GM19099 (cell line): ENCODE data around the gene PXDN.

ENCODE experiments used
- POLR2A ChIP-seq: IDR thresholded peaks from 3 replicates; pipeline ENCODE4 v1.6.1; 2011; ENCODE audit warnings: low read depth; ENCODE audit not compliant: insufficient read length; ENCODE audit errors: extremely low read depth

Gene PXDN

DNA sequence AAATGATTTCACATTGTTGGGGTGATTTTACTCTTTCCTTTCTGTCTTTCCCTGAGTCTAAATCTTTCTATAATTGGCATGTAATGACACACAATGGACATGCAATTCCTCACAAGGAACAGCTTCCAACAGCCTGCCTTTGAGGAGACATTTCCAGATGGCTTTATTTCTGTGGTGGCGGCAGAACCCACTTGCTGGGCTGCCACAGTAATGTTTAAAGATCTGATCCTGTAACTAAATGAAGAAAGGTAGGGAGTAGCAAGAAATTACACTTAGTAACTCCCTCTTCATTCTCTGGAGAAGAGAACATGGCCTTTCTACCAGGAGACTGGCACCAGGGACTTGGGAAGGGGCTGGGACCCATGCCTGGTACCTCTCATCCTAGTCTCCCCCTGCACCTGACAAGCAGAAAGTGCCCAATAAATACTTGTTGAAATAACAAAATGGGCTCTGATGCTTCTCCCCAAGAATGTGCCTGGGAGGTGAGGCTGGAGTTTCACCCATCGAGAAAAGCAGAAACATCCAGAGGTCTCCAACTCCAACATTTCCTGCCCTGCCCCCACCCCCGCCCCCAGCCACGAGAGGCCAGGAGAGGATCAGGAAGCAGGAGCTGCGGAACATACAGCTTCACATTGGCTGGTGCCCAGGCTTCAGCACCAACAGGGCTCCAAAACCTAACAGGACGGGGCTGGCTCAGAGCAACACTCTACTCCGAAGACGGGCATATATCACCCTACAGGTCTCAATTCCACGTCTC is 92.1 kb downstream of the PXDN start:
- TF ChIP-seq POLR2A = no peak

DNA sequence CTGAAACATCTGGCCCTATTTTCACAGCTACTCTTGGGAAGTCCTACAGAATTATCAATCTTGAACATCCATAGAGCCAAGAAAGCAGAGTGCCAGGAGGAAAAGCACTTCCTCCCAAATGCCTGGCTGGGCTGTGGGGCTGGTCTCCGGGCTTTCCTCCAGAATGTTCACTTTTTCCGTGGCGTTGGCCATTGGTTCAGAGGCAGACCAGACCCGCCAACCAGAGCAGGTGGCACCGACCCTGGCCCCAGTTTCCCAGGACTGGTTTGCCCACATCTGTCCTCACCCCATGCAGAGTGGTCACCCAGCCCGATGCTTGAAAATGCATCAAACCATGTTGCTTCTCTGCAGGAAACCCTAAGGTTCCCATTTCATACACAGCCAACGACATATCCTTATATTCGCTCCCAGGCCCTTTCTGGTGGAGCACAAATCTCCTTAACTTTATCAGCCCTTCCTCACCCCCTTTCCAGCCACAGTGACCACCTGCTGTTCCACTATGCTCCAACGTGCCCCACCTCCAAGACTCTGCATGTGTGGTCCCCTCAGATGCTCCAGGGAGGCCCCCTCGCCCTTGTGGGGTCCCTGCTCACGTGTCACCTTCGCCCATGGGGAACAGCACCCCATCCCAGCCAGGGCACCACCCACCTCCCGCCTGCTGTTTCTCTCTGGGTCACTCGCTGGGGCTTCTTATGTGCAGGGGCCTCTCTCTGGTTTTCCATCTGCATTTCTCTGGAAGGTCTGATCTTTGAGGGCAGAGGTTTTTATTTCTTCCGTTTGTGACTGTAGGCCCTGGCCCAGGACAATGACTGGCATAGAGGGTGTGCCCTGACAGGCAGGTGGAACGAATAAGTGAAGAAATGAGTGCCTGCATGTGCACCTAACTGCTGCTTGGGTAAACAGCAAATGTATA is 92.9 kb downstream of the PXDN start:
- TF ChIP-seq POLR2A = no peak

DNA sequence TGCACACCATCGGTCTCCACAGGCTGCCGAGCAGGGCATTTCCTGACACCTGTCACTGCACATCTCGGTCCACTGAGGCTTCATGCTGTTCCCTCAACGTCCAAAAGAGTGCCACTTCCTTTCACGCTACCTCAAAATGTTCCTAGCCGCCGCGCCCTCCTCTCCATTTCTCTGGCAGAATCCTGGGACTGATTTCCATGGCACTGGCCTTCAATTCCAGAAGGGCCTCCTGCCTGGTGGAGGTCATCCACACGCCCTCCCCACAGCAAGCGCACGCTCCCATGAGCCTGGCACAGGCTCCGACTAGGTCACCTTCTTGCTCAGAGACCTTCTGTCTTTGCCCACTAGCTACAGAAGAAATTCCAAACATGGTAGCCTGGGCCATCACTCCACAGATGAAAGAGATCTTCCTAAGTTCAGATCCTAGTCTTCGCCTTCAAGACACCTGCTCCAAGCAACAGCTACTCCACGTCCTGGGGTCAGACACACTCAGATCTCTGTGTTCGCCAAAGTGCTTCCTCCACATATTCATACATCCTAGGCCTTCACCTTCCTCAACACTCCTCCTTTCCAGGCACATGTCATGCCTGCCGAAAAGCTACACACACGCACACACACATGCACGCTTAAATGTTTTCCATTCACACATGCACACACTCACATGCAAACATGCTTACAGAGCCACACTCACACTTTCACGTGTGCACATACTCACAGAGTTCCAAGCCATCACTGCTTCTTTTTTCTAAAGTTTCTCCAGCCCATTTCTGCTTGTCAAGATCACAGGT is 94.0 kb downstream of the PXDN start:
- no peak for TF ChIP-seq POLR2A

DNA sequence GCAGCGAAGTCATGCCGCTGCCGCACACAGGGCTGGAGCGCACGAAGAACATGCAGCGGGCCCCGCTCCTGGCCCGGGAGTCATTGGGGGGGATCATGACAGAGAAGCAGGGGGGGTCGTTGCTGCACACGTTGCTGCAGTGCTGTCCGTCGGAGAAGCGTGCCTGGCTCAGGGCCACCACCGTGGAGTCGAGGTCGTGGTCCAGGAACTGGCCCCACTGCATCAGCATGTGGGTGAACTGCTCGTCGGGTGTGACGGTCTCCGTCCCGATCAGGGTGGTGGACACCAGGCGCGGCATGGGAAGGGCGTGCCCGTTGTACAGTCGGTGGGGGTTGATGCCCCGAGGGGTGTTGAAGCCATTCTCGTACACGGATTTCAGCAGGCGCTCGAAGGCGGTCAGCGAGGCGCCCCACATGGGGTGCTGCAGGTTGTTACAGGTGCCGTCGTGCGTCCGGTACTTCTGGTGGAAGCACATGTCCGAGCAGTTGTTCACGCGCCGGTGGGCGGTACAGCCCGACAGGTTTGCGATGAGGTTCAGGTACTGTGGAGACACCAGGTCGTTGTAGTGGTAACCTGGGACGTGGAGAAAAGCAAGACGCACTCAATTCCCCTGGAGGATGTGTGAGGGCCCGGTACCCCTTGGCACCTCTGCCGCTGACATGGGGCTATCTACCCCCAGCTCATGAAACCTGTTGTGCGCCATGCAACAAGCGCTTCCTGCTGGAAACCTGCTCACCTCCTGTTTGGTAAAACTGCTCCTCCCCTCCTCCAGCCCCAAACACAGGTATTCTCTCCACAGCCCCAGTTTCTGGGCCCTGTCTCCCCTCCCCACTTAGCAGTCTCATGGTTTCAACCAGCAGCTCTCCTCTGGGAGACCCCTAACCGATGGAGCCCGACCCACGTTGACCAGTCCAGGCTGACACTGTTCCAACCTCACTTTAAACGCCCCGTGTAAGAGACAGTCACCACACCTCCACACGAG is 94.9 kb downstream of the PXDN start:
- TF ChIP-seq POLR2A = no peak

DNA sequence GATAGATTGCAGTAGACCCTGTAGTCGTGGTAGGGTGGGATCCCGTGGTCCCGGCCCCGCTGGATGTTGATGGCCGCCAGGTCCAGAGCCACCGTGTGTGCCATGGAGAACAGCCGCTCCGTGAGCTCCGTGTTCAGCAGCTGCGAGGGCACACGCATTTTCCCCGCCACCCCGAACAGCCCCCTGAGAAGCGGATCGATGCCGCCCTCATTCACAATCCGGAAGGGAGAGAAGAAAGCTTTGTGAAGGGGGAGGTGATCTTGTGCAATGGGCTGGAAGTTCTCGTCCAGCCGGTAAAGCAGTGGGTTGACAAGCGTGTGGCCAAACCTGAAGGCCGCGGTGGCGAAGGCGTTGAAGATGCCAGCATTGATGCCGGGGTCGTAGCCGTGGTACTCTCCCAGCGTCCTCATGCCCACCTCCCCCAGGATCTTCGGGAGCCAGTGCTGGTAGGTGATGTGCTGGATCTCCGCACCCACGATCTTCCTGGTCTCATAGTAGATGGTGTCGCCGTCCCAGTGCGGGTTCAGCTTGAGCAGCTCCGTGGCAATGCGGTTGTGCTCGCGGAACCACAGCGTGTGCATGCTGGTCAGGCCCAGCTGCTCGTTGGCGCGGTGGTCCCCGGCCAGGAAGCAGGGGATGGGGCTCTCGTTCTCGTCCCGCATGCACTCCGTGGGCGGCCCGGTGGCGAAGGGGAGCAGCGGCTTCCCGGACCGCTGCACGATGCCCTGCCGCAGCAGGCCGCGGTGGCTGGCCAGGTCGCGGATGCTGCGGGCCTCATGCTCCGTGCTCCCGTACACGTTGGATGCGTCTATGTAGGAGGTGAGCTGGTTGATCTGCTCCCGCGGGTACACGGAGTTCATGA is 95.8 kb downstream of the PXDN start:
- TF ChIP-seq POLR2A = no peak

DNA sequence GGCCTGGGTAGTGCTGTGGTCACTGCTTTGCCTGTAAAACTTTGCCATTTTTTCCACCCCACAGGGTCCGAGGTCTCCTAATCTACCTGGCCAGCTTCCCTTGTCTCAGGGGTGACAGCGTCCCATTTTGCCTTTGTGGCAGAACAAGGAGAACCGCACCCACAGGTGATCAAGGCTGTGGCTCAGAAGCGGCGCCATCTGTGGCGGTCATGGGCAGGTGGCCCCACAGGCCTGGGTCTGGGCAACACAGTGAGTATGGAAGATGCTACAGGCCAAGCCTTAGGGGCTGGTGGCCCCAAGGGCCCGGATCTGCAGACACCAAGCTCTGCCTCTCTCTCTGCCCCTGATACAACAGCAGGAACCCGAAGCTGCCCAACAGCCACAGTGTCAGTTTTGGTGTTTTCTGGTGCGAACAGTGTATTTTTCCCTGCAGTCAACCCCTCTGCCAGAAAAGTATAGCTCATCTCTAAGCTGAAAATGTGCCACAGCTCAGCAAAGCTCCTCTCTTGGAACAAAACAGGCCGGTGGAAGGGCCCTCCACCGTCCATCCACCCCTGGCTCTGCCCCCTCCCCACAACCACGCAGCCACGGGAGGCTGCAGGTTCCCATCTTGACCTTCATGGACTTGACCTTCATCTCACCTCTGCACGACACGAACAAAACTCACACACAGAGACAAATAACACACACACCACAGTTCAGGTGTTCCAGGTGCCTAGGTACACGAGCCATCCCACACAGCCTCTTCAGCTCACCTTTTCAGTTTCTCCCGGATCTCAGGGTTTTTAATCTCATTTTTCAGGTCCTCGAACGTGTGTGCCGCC is 96.7 kb downstream of the PXDN start:
- no peak for TF ChIP-seq POLR2A

DNA sequence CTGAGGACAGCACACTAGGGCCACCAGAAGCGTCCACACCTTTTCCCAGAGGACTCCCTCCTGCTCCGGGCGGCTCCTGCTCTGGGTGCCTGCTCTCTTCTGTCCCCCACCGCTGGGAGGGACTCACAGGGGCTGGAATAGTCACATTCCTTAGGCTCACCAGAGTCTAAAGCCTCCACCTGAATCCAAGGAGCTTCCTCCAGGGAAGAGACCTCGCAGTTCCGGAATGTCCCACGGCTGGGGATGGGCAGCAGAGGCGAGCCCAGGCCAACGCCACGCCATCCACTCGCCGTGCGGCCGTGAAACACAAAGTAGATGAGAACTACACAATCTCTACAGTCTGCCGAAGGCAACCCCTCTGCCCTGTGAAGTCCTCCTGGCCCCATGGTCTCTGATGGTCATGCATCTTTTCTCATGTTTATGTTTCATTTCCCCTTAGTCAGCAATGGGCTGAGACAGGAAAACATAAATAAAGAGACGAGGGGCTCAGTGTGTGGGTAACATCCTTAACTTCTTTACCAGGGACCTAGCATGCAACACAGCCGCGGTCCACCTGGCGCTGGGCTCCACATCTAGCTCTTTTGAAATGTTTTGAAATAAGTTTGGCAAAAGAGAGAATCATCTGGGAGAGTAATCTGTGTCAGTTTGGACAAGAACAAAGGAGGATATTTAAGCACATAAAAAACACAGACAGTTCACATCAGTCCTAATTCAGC is 98.4 kb downstream of the PXDN start:
- no peak for TF ChIP-seq POLR2A

DNA sequence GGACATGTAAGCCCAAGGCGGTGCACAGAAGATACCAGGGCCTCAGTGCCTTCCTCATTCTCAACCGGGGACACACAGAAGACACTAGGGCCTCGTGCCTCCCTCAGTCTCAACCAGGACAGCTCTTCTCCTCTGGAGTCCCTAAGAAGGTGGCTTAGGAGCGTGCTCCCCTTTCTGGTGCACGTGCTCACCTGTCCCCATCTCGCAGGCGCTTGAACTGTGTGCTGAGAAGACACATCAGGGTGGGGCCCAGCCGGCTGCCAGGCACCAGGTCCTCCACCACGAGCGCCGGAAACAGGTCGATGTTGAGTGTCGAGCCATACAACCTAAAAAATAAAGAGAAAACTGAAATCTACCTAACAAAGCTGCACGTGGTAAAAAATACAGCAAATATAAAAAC is 99.9 kb downstream of the PXDN start:
- no peak for TF ChIP-seq POLR2A

DNA sequence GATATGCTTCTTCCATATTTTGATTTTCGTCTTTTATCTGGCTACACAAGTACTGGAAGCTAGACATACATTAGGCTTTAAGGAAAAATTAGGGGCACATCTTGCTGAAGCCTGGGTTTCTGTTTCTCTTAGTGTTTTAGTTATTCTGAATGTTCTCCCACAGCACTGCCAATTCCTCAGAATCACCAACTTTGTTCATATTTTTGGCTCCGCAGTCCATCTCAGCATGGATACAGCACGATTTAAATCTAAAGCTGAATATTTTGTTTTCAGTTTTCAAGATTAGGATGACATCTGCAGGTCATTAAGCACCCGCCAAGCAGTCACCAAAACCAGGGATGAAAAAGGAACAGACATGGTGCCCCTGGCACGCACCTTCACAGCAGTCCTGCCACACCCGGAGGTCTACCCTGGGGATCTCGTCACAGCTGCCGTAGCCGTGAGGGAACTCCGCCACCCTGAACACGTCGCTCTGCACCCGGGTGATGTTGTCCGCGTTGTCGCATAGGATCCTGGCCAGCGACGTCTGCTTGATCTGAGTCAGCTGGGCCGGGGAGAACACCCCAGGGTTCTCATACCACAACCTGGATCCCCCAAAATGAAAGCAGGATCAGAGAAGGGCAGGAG is 101.2 kb downstream of the PXDN start:
- TF ChIP-seq POLR2A = no peak

DNA sequence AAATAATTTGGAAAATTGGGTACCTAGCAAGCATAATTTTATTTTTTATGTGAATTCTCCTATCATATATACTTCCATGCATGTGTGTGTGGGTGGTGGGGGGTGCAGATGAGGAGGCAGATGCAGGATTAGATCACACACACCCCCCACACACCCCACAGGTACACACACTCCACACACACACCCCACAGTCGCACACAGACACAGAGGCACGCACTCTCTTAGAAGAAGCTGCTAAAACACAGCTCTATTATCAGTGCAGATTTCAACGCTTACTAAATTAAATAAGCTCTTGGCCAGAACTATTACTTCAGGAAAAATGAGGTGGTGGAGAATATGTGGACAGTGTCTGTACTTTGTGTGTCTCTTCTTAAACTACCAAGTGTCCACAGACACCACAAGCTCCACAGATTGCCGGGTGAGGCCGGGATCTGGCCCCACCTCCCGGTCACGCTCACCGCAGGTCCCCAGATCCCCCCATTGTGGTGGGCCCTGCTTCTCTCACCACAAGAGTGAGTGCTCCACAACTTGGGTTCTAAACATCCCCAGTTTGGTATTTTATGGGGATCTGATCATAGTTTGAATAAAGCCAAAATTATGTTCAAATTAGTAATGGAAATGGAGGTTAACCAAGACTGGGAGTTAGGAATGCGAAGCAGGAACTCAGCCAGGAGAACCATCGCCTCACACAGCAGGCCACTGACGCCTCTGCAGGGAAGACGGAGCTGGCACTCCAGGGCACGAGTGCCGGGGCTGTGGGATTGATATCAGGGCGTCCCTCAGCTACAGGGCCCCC is 102.1 kb downstream of the PXDN start:
- TF ChIP-seq POLR2A = no peak

DNA sequence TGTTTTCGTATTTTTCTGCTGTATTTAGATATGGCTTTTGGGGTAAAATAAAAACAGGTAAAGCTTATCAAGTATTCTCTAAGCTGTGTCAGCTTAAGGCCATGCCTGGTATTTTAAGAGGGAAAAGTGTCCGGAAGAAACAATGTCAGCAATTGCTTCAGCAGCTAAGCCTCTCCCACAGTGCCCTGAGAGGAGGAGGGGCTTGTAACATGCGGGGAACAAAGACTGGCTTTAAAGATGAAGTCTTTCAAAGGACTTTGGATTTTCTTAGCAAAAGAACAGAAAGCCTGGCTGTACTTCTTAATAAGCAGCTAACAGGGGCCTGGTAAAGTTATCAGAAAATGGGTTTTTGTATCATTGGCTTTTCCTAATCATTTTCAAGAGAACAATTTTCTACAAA is 102.8 kb downstream of the PXDN start:
- TF ChIP-seq POLR2A = no peak
